Fibroblast of skin of right quadriceps (primary cell): Measurements from ENCODE around the gene KLHDC4.
"Not testable (repeated sequence)": the region's sequence is repeated elsewhere in the genome, so short reads cannot be mapped to it uniquely, and the experiment has no call there.

Experiments used
- DNase-seq: peaks from one replicate; pipeline ENCODE4 v3.0.0-alpha.2; 2013

Gene KLHDC4

GRCh38 chr16:87787451-87788091 is 21.8 kb upstream of the KLHDC4 start:
- DNase-seq, result not testable (repeated sequence)

GRCh38 chr16:87784812-87785211 is 19.0 kb upstream of the KLHDC4 start:
- no peak for DNase-seq

GRCh38 chr16:87782033-87782432 is 16.2 kb upstream of the KLHDC4 start:
- no peak for DNase-seq

DNA sequence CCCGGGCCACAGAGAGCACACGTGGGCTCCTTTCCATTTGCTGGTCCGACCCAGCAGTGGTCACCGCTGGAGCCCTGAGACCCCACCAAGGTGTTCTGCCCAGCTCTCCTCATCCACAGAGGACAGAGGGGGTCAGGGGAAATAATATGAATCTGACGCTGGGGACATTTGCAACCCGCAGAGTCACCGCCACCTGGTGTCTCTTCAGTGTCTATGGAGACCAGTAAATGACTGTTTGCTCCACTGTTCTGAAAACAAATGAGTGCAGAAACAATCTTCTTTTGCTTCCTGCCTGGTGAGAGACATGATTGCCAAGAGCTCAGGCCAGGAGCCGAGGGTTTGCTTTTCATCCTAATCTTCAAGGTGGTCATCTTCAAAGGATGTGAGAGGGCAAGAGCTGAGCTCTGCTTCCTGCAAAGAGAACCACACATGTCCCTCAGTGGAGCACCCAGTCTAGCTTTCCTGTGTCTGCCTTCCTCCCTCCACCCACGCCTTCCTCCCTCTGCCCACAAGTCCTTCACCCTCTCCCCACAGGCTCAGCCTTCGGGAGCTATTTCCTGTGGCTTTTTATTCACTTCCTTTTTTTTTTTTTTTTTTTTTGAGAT is 14.7 kb upstream of the KLHDC4 start:
- peak; percentile 59 for DNase-seq

DNA sequence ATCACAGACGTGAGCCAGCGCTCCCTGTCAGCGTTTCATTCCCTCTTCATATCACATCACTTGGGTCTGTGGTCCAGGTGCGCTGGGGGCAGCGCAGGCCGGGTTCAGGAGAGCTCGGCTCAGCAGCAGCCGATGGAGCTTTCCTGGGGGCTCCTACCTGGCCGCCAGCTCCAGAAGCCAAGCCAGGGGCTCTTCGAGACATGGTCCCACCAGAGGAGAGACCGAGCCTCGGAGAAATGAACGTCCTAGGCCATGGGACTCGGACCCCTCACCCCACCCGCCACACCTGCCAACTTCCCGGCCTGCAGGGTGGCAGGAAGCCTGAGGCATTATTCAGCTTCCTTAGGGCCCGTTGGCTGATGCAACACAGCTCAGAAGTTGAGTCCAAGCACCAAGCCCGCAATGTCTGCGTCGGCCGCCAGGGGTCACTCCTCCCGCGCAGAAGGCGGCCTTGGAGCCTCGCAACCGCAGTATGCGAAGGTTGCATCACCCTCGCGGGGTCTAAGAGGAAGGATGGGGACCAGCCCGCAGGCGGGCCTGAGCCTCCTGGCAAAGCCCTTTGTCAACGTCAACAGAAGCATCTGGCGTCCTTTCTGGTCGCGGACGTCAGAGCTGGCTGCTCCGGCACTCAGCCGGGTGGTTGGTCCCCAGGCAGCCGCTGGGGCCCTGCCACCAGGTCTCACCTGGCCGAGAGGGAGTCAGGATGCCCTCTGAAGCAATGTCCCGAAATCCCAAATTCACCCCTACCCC is 13.2 kb upstream of the KLHDC4 start:
- peak; percentile 97 for DNase-seq

GRCh38 chr16:87778476-87778829 is 12.7 kb upstream of the KLHDC4 start:
- DNase-seq, result no peak

GRCh38 chr16:87773836-87774235 is 8.1 kb upstream of the KLHDC4 start:
- not testable (repeated sequence) for DNase-seq

GRCh38 chr16:87767456-87767855 is 1.7 kb upstream of the KLHDC4 start:
- DNase-seq, result not testable (repeated sequence)

- no peak for DNase-seq
These were observed 655 bp upstream of the KLHDC4 start for GRCh38 chr16:87766485-87766797.

DNA sequence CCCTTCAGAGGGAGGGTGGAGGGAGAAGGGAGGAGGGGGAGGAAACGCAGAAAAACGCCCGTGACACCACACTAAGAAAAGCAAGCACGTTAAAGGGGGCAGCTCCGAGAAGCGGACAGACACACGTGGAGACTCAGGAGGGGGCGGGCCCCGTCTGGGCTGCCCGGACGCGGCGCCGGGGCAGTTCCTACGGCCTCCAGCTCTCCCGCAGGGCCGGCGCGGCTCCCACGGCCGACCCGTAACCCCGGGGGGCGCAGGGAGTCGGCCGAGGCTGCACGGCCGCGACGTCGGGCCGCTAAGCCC is 362 bp downstream of the KLHDC4 start:
- DNase-seq, result no peak

DNA sequence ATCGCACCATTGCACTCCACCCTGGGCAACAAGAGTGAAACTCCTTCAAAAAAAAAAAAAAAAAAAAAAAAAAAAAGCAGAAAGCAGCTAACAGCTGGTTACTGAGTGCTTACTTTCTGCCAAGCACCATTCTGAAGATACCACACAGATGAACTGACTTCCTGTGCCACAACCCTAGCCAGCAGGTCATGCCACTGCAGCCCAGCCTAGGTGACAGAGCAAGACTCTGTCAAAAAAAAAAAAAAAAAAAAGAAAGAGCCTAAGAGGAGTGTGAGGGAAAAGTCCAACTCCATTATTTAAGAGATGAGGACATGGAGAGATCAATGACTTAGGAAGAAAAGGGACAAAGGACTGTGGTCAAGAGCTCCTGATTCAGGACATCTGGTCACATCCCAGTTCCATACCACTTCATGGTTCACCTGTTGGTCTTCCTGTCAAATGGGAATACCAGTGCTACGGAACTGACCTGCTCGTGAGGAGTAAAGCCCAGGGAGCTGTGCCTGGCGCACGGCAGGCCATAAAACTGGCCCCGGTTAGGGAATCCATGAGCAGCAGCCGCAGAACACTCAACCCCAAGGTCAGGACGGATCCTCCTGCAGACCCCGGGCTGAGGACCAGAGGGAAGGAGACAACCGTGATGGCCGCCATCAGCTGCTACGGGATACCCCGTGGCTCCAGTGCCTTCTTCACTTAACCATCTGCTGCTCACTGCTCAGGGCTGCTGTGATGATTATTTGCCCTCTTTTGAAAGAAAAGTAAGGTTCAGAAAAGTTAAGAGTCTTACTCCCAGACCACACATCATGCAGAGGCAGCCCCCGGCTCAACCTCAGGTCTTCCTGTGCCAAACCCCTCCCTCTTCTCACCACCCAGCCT is 950 bp downstream of the KLHDC4 start:
- no peak for DNase-seq

DNA sequence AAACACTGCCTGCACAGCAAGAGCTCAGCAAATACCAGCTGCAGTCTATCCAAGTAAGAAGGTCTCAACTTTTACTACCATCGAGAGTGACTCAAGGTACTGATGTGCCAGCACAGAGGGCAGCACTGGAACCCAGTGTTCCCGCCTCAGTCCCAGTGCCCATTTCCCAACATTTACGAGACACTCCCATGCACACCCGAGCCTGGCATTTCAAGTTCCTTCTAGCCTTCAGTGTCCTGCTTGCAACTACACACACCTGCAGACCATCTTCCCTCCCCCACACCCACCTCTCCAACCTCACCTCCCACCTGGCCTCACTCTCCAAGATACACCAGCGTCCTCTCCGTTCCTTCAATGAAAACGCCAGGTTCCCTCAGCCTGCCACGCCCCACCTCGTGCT is 3.2 kb downstream of the KLHDC4 start:
- no peak for DNase-seq

DNA sequence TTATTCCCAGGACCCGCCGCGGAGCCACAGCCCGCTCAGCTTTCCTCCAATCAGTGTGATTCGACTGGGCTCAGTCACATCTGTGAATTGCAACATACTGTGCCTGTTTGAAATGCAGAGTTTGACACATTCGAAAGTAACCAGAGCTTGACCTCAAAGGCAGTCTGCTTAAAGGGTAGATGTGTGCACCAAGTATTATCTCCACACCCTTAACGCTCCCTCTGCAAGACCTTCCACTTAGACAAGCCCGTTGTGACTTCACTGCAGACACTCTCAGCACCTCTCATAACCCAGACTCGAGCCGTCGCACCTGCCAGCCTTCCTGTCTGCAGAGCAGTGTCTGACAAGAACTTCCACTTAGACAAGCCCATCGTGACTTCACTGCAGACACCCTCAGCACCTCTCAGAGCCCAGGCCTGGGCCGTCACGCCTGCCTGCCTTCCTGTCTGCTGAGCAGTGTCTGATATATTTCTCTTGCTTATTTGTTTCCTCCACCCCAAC is 3.7 kb downstream of the KLHDC4 start:
- DNase-seq, result no peak

DNA sequence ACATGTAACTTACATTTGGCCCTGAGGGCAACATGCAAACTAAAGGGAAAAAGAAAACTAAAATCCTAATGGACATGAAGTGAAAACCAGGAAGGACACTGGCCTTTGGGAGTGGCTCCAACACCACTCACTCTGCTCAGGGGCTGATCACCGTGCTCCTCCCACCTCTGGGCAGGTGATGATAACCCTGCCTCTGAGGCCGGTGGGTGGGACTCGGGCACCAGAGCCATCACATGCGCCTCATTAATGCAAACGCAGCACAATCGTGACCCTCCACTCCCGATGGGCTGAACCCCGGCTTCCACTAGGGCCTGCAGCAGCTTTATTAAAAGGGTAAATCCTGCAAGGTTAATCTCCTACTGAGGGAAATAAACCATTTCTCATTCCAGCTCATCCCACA is 4.7 kb downstream of the KLHDC4 start:
- DNase-seq, result no peak

GRCh38 chr16:87757841-87758426 is 7.9 kb downstream of the KLHDC4 start:
- DNase-seq, result no peak

- no peak for DNase-seq
These were observed 11.3 kb downstream of the KLHDC4 start for GRCh38 chr16:87754535-87754934.

DNA sequence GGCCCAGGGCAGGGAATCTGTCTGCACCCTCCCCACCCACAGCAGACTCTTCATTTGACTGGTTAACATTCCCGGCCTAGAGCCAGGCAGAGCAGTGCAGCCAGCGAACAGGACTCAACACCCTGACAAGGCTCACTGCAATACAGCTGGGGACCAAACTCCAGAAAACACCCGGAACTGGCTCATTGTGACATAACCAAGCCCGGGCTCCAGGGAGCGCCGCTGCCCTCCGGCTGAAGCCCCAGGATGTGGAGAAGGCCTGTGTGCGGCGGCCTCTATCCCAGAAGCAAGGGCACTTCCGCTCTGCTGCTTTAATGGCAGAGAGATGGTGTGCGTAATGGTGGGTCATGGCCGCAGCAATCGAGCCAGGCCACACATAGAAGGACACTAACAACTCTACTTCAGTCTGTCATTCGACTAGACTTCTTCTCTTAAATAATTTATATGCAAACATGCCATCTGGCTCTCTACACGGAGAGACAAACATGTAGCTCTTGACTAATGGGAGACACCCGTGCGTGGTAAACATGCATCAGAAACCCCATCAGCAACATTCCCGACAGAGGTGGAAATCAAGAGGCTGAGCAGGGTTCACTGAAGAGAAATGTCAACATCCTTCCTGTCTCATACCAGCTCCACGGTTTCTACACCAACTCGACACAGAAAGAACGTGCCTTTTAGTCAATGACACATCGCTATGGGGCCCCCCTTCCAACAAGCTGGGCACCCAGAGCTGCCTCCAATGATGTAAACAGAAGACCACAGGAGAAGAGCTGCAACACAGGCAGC is 18.0 kb downstream of the KLHDC4 start:
- DNase-seq, result no peak

DNA sequence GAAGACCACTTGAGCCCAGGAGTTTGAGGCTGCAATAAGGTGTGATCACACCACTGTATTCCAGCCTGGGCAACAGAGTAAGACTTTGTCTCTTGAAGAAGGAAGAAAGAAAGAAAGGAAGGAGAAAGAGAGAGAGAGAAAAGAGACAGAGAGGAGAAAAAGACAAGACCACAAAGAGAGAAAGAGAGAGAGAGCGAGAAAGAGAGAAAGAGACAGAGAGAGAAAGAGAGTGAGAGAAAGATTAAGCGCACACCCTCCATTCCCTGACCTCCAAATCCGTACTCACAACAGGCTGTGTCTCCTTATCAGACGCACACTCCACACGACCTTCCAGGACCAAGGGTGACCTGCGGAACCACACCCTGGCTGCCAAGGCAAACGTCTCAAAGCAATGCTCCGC is 19.6 kb downstream of the KLHDC4 start:
- no peak for DNase-seq

- DNase-seq, result no peak
These were observed 20.9 kb downstream of the KLHDC4 start for GRCh38 chr16:87744750-87745514.

DNA sequence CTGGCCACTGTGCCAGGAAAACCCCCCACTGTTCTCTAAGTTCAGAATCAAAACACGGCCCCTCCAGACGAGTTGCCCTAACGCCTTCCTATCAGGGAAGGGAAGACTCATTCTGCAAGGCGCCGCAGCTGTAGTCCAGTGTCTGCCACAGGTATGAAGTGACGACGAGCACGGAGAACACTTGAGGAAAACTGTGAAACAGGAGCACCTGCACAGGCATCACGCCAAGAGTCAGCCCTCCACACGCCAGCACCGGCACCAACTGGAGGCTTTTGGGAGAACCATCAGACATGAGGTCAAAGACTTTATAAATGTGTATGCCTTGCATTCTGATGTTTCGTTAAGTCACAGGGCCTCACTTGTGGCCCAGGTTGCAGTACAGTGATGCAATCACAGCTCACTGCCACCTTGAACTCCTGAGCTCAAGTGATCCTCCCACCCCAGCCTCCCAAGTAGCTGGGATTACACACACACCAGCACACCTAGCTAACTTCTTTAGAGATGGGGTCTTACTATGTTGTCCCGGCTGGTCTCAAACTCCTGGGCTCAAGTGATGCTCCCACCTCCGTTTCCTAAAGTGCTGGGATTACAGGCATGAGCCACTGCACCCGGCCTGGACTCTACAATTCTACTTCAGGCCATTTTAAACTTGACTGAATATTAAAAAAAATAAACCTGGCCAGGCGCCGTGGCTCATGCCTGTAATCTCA is 22.9 kb downstream of the KLHDC4 start:
- no peak for DNase-seq
